Fibroblast of mammary gland (primary cell): ENCODE results near the gene RAB40B.

ENCODE experiments used
- DNase-seq: peaks from one replicate; pipeline ENCODE4 v3.0.0-alpha.2; 2010; ENCODE audit warnings: low read depth
- H3K4me3 ChIP-seq: 2 replicates; pipeline ENCODE4 v1.5.1; 2011; ENCODE audit warnings: low read depth, mild to moderate bottlenecking, low read length, moderate library complexity; ENCODE audit not compliant: control insufficient read depth
- CTCF ChIP-seq: conservative IDR thresholded peaks from 2 replicates; pipeline ENCODE4 v1.5.1; 2011; ENCODE audit warnings: low read depth, low read length, inconsistent platforms; ENCODE audit not compliant: control insufficient read depth, insufficient read depth

RAB40B gene

GRCh38 chr17:82639628-82640027 lies 58.9 kb downstream of the RAB40B start:
- TF ChIP-seq CTCF = no peak
- H3K4me3 ChIP-seq = no peak overlapping the region
- DNase-seq = no peak

GRCh38 chr17:82638183-82638773 lies 60.2 kb downstream of the RAB40B start:
- H3K4me3 ChIP-seq = no peak overlapping the region
- no peak for DNase-seq
- no peak for TF ChIP-seq CTCF

- DNase-seq = no peak
- H3K4me3 ChIP-seq = no peak overlapping the region
- TF ChIP-seq CTCF = no peak
Measured at GRCh38 chr17:82636626-82637598, 61.6 kb downstream of the RAB40B start.

- no peak overlapping the region for H3K4me3 ChIP-seq
- DNase-seq = no peak
- no peak for TF ChIP-seq CTCF
Measured at GRCh38 chr17:82633343-82633742, 65.2 kb downstream of the RAB40B start.

- no peak for TF ChIP-seq CTCF
- no peak overlapping the region for H3K4me3 ChIP-seq
- DNase-seq = peak; percentile 79
Measured at GRCh38 chr17:82632451-82632850, 66.0 kb downstream of the RAB40B start.

GRCh38 chr17:82631544-82631943 lies 67.0 kb downstream of the RAB40B start:
- no peak for TF ChIP-seq CTCF
- DNase-seq = no peak
- no peak overlapping the region for H3K4me3 ChIP-seq
